ENCODE results near the gene CC2D2B.

Gene CC2D2B

DNA sequence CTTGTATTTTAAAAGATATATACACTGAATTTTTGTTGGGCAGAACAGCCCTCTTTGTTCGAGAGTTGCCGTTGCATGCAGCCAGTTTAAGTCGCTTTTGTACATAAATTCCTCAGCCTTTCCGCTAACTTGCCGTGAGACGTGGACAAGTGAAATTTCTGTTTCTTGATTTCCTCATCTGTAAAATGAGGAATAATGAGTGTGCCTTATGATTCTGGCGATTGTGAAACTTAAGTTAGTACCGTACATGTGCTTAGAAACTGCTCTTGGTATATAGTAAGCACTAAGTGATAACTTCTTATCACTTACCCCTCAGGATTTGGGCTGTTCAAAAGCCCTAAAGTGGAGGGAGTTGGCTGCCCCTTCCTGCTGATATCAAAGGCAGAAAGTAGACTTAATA is 137.0 kb downstream of the CC2D2B start:
- ATAC-seq = peak; percentile 3; the same call in 2 of the 3 replicates
- TF ChIP-seq, protein P1, sequence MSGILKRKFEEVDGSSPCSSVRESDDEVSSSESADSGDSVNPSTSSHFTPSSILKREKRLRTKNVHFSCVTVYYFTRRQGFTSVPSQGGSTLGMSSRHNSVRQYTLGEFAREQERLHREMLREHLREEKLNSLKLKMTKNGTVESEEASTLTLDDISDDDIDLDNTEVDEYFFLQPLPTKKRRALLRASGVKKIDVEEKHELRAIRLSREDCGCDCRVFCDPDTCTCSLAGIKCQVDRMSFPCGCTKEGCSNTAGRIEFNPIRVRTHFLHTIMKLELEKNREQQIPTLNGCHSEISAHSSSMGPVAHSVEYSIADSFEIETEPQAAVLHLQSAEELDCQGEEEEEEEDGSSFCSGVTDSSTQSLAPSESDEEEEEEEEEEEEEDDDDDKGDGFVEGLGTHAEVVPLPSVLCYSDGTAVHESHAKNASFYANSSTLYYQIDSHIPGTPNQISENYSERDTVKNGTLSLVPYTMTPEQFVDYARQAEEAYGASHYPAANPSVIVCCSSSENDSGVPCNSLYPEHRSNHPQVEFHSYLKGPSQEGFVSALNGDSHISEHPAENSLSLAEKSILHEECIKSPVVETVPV (CRISPR knock-in tag; IDR thresholded peaks at IDR 0.05) = no peak
- no peak for TF ChIP-seq TCF4 (CRISPR knock-in tag; IDR thresholded peaks at IDR 0.05; ENCODE audit: borderline replicate concordance)
- TF ChIP-seq, protein P2, sequence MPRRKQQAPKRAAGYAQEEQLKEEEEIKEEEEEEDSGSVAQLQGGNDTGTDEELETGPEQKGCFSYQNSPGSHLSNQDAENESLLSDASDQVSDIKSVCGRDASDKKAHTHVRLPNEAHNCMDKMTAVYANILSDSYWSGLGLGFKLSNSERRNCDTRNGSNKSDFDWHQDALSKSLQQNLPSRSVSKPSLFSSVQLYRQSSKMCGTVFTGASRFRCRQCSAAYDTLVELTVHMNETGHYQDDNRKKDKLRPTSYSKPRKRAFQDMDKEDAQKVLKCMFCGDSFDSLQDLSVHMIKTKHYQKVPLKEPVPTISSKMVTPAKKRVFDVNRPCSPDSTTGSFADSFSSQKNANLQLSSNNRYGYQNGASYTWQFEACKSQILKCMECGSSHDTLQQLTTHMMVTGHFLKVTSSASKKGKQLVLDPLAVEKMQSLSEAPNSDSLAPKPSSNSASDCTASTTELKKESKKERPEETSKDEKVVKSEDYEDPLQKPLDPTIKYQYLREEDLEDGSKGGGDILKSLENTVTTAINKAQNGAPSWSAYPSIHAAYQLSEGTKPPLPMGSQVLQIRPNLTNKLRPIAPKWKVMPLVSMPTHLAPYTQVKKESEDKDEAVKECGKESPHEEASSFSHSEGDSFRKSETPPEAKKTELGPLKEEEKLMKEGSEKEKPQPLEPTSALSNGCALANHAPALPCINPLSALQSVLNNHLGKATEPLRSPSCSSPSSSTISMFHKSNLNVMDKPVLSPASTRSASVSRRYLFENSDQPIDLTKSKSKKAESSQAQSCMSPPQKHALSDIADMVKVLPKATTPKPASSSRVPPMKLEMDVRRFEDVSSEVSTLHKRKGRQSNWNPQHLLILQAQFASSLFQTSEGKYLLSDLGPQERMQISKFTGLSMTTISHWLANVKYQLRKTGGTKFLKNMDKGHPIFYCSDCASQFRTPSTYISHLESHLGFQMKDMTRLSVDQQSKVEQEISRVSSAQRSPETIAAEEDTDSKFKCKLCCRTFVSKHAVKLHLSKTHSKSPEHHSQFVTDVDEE (CRISPR knock-in tag; IDR thresholded peaks at IDR 0.05) = no peak
- TF ChIP-seq OSR1 (CRISPR knock-in tag; IDR thresholded peaks at IDR 0.05) = no peak
- TF ChIP-seq ISL1 (CRISPR knock-in tag; IDR thresholded peaks at IDR 0.05) = no peak
- TF ChIP-seq ZFP3 (CRISPR knock-in tag; IDR thresholded peaks at IDR 0.05) = no peak
- no peak for TF ChIP-seq BACH2 (CRISPR knock-in tag; IDR thresholded peaks at IDR 0.05; ENCODE audit: borderline replicate concordance)
- no peak for TF ChIP-seq PPARA (CRISPR knock-in tag; IDR thresholded peaks at IDR 0.05; ENCODE audit: borderline replicate concordance)
- no peak for TF ChIP-seq SNAI2 (CRISPR knock-in tag; IDR thresholded peaks at IDR 0.05)
- TF ChIP-seq, protein P3, sequence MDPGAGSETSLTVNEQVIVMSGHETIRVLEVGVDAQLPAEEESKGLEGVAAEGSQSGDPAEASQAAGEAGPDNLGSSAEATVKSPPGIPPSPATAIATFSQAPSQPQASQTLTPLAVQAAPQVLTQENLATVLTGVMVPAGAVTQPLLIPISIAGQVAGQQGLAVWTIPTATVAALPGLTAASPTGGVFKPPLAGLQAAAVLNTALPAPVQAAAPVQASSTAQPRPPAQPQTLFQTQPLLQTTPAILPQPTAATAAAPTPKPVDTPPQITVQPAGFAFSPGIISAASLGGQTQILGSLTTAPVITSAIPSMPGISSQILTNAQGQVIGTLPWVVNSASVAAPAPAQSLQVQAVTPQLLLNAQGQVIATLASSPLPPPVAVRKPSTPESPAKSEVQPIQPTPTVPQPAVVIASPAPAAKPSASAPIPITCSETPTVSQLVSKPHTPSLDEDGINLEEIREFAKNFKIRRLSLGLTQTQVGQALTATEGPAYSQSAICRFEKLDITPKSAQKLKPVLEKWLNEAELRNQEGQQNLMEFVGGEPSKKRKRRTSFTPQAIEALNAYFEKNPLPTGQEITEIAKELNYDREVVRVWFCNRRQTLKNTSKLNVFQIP (CRISPR knock-in tag; IDR thresholded peaks at IDR 0.05; ENCODE audit: borderline replicate concordance, low read depth) = no peak
- TF ChIP-seq GLIS3 (CRISPR knock-in tag; IDR thresholded peaks at IDR 0.05) = no peak
- TF ChIP-seq, protein P4, sequence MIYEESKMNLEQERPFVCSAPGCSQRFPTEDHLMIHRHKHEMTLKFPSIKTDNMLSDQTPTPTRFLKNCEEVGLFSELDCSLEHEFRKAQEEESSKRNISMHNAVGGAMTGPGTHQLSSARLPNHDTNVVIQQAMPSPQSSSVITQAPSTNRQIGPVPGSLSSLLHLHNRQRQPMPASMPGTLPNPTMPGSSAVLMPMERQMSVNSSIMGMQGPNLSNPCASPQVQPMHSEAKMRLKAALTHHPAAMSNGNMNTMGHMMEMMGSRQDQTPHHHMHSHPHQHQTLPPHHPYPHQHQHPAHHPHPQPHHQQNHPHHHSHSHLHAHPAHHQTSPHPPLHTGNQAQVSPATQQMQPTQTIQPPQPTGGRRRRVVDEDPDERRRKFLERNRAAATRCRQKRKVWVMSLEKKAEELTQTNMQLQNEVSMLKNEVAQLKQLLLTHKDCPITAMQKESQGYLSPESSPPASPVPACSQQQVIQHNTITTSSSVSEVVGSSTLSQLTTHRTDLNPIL (CRISPR knock-in tag; IDR thresholded peaks at IDR 0.05; ENCODE audit: low read depth) = no peak

DNA sequence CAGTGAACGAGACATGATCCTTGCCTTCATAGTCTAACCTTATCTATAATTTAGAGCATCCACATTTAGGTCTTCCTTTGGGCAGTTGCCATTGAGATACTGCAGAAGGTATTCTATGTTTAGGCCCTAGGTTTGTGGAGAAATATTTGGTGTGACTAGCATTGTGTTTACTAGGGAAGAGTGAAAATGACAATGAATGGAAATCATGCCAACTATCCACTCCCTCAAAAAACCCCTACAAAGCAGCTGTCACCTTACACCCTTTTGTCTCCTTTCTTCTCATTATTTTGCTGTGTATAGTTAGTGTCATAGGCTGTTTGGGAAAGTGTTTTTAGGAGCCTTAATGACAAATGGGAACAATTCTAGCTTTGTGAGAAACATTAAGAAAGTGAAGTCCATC is 138.8 kb downstream of the CC2D2B start:
- TF ChIP-seq, protein P2 (CRISPR knock-in tag; IDR thresholded peaks at IDR 0.05) = no peak
- TF ChIP-seq ZFP3 (CRISPR knock-in tag; IDR thresholded peaks at IDR 0.05) = no peak
- no peak for TF ChIP-seq BACH2 (CRISPR knock-in tag; IDR thresholded peaks at IDR 0.05; ENCODE audit: borderline replicate concordance)
- TF ChIP-seq SNAI2 (CRISPR knock-in tag; IDR thresholded peaks at IDR 0.05) = no peak
- no peak for TF ChIP-seq PPARA (CRISPR knock-in tag; IDR thresholded peaks at IDR 0.05; ENCODE audit: borderline replicate concordance)
- TF ChIP-seq ESRRG (CRISPR knock-in tag; IDR thresholded peaks at IDR 0.05) = no peak
- TF ChIP-seq OSR1 (CRISPR knock-in tag; IDR thresholded peaks at IDR 0.05) = no peak
- TF ChIP-seq, protein P1 (CRISPR knock-in tag; IDR thresholded peaks at IDR 0.05) = no peak
- TF ChIP-seq ZC3H10 (CRISPR knock-in tag; IDR thresholded peaks at IDR 0.05) = no peak
- TF ChIP-seq, protein P4 (CRISPR knock-in tag; IDR thresholded peaks at IDR 0.05; ENCODE audit: low read depth) = no peak
- TF ChIP-seq ARNTL (CRISPR knock-in tag; IDR thresholded peaks at IDR 0.05; ENCODE audit: borderline replicate concordance, low read depth) = no peak
- TF ChIP-seq GLIS3 (CRISPR knock-in tag; IDR thresholded peaks at IDR 0.05) = no peak
- no peak for ATAC-seq

Data from SK-N-SH treated with all-trans-retinoic acid at 6 μM for 48 hours (cell line).